Measurements from ENCODE around the gene SLC9A1.
"Not testable (repeated sequence)": the region's sequence is repeated elsewhere in the genome, so short reads cannot be mapped to it uniquely, and the experiment has no call there.

Gene SLC9A1

GRCh38 chr1:27154991-27155781, at the start of gene SLC9A1:
TSS of gene SLC9A1 (minus strand) at chr1:27155125. CDS start at chr1:27154334, 791 bp downstream.
- DNase-seq (ENCODE audit: low spot score) = peak; percentile 81

DNA sequence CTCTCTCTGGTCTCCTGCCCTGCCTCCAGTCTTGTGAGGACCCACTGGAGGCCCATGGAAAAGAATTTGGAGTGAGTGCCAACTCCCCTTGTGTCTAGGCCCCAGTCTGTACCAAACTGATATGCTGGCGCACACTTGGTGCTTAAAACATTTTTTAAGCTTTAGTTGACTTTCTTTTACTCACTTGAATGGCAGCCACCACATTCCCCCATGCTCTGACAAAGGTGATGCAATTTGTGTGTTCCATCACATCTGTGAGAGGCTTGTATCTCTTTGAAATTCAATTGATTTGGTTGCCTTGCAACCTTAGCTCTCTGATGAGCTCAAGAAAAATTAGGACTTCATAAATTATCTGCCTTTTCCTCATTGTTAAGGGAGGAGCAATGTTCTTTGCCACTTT, 49.0 kb upstream of the SLC9A1 start:
- DNase-seq (ENCODE audit: low spot score) = no peak

DNA sequence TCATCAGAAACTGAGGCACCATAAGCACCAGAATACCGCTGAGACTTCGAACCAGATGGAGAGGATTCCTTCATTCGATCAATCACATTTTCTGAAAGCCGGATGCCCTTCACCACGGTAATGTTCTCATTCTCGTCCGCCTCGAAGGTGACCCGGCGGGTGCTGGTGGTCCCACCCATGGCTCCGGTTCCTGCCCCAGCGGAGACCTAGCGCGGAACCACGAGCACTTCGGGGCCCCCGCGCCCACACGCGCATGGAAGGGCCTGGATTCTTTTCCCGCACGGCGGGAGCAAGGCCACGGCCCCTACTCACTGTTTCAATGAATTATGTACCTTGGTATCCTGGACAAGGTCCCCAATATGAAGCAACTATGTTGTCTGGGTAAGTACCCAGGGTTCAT, 46.4 kb upstream of the SLC9A1 start:
- no peak for DNase-seq (ENCODE audit: low spot score)

GRCh38 chr1:27193194-27193593, 38.3 kb upstream of the SLC9A1 start:
- no peak for DNase-seq (ENCODE audit: low spot score)

GRCh38 chr1:27192039-27192529, 37.2 kb upstream of the SLC9A1 start:
- no peak for DNase-seq (ENCODE audit: low spot score)

- not testable (repeated sequence) for DNase-seq (ENCODE audit: low spot score)
These were observed 29.7 kb upstream of the SLC9A1 start for GRCh38 chr1:27184665-27185064.

DNA sequence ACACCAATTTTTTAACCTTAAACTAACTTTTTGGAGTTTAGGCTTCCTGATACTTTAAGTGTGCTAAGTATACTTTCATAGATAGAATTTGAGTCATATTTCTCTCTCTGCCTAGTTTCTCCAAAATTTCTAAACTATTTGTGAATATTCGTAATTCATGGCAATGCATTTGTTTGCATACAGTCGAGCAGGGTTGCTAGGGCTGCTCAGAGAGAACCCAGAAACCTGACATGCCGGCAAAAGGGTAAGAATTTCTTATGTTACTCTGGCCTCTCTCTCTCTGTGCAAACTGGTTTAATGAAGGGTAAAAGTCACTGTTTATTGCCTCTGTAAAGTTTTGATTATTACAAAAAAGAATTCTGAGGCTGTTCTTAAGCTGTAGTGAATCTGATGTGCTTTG, 25.1 kb upstream of the SLC9A1 start:
- DNase-seq (ENCODE audit: low spot score) = no peak

- DNase-seq (ENCODE audit: low spot score) = no peak
These were observed 24.5 kb upstream of the SLC9A1 start for GRCh38 chr1:27179379-27179778.

DNA sequence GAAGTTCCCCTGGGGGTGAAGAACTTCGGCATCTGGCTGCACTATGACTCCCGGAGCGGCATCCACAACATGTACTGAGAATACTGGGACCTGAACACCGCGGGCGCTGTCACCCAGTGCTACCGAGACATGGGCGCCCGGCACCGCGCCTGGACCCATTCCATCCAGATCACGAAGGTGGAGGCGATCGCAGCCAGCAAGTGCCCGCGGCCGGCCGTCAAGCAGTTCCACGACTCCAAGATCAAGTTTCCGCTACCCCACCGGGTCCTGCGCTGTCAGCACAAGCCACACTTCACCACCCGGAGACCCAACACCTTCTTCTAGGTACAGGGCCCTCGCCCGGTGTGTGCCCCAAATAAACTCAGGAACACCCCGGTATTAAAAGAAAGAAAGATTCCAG, 22.0 kb upstream of the SLC9A1 start:
- DNase-seq (ENCODE audit: low spot score) = no peak

- no peak for DNase-seq (ENCODE audit: low spot score)
These were observed 21.4 kb upstream of the SLC9A1 start for GRCh38 chr1:27176323-27176722.

- DNase-seq (ENCODE audit: low spot score) = not testable (repeated sequence)
These were observed 18.1 kb upstream of the SLC9A1 start for GRCh38 chr1:27172992-27173391.

GRCh38 chr1:27166929-27167328, 12.0 kb upstream of the SLC9A1 start:
- no peak for DNase-seq (ENCODE audit: low spot score)

DNA sequence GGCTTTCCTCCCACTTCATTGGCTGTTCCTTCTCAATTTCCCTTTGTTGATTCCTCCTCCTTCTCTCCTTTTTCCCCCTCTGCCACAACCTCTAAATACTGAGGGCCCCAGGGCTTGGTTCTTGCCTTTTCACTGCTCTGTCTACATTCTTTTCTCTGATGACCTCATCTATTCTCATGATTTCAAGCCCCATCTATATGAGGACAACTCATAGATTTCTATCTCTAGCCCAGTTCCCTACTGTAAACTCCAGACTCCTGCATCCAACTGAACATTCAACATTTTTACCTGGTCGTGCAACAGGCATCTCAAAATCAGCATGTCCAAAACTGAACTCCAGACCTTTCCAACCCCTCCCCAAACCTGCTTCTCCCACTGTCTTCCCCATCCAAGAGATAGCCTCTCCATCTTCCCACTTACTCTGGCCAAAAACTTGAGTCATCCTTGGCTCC, 11.5 kb upstream of the SLC9A1 start:
- DNase-seq (ENCODE audit: low spot score) = no peak

DNA sequence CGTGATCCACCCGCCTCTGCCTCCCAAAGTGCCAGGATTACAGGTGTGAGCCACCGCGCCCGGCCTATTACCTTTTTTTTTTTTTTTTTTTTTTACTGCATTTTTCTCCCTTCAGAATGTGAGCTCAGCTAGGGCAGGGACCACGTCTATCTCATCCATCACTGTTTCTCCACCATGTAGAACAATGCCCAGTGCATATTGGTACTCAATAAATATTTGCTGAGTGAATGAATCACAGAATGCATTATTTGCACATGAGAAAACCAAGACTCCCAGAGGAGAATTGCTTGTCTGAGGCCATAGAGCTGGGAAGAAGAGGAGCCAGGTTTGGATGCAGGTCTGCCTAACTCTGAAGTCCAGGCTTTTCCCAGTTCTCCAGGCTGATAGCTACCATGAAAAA, 8.2 kb upstream of the SLC9A1 start:
- no peak for DNase-seq (ENCODE audit: low spot score)

GRCh38 chr1:27162090-27162489, 7.2 kb upstream of the SLC9A1 start:
- DNase-seq (ENCODE audit: low spot score) = no peak

DNA sequence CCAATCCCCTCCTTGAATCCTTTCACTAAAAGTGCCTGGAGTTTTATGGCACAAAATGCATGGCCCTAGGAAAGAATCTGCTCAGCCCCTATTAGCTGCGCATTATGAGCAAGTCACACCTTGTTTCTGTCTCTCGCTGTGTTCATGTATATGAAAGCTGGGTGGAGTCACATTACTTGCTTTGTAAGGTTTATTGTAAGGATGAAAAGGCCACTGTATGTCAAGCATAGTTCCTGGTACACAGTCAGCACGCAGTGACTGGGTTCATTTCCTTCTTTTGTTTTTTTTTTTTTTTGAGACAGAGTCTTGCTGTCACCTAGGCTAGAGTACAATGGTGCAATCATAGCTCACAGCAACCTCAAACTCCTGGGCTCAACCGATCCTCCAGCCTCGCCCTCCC, 6.7 kb upstream of the SLC9A1 start:
- no peak for DNase-seq (ENCODE audit: low spot score)

GRCh38 chr1:27157194-27157593, 2.3 kb upstream of the SLC9A1 start:
- DNase-seq (ENCODE audit: low spot score) = no peak

DNA sequence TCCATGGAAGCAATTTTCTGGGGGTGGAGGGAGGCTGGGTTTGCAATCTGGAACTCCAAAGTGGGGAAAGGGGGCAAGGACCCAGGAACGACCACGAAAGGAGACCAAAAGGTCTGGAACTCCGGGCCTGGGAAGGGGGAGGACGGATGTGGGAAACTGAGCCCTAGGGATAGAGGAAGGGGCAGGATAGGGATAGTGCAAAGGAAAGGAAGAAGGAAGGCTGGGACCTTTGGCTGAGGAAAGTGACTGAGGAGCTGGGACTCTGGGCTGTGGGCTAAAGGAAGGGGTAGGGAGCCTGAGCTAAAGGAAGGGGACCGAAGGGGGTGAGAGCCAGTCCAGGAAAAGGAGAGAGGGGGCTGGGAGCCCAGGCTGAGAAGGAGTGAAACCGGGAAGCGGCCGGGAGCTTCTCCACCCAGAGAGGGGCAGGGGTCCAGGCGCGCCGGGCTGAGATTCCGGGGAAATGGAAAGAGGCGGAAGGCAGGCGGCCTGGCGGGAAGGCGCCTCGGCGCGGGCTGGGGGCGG, 395 bp downstream of the SLC9A1 start:
- DNase-seq (ENCODE audit: low spot score) = no peak

GRCh38 chr1:27153927-27154358, 982 bp downstream of the SLC9A1 start:
- no peak for DNase-seq (ENCODE audit: low spot score)

DNA sequence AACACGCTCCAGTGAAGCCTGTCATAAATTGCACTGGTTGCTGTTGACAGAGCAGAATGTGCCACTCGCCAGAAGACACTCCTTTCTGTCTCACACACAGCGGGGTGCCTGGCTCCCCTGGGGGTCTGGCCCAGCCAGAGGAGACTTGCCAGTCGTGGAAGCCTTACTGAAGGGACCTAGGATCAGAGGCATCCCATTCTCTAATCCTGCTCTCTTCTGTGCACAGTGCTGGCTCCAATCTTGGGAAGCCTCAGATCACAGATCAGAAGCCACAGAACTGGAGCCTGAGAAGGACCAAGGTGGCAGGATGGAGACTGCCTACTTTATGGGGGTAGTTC, 1.4 kb downstream of the SLC9A1 start:
- no peak for DNase-seq (ENCODE audit: low spot score)

DNA sequence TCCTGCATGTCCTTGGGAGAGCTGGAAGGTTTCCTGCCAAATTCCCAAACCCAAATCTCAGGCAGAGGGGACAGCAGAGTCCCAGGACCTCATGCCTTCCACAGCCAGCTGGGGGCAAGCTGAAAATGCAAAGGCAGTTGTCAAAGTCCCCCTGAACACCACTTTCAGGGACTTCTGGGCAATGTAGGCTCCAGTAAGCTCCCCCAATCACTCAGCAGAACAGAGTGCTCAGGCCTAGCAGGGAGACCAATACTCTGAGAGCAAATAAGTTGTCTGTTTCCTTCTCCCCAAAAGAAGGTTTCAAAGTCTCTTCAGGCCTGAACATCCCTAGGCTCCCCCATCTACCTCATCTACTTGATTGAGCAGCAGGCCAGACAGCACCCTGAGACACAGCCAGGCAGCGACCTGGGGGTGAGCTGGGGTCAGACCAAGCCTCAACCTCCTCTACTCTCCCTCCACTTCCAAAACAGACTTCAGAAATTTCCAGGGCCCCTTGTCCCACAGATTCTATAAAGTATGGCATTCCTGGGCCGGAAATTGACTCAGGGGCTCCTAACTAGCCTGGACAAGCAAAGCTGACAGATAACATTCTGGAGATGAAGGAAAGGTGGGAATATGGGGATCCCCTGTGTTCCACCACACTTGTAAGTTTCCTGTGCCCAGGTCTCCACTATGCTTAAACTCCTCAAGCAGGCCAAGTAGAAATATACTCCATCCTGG, 1.9 kb downstream of the SLC9A1 start:
- DNase-seq (ENCODE audit: low spot score) = no peak

GRCh38 chr1:27152004-27152828, 2.7 kb downstream of the SLC9A1 start:
- DNase-seq (ENCODE audit: low spot score) = no peak

Data from COLO829 (cell line).